Astrocyte (in vitro differentiated cells and primary cell): ENCODE measurements around the gene RRM1. TPM values are rescaled to one million over a fixed set of nuclear protein-coding genes. Genes with fewer than 3 reads are reported as not detected.
A peak's percentile ranks its signal among the peaks of the same experiment; 100 is the strongest.

Experiments used
- DNase-seq: peaks from one replicate; pipeline ENCODE4 v3.0.0-alpha.2; 2010; ENCODE audit warnings: low read depth
- FAIRE-seq: peaks from 2 replicates; lab custom pipeline; 2011; peaks lifted over from hg19 to GRCh38; lab: Jason Lieb, UNC
- H2AFZ ChIP-seq: 2 replicates; pipeline ENCODE4 v1.6.0; 2012; ENCODE audit warnings: low read depth, low read length, inconsistent platforms
- H3K27ac ChIP-seq: 2 replicates; pipeline ENCODE4 v1.5.1; 2011; ENCODE audit warnings: low read depth, low read length, inconsistent platforms
- H3K27me3 ChIP-seq: 2 replicates; pipeline ENCODE4 v1.6.0; 2011; ENCODE audit warnings: low read length, inconsistent platforms; ENCODE audit not compliant: insufficient read depth
- H3K36me3 ChIP-seq: 2 replicates; pipeline ENCODE4 v1.5.1; 2011; ENCODE audit warnings: low read length, inconsistent platforms; ENCODE audit not compliant: insufficient read depth
- H3K4me1 ChIP-seq: 2 replicates; pipeline ENCODE4 v1.5.1; 2011; ENCODE audit warnings: low read length, inconsistent platforms; ENCODE audit not compliant: insufficient read depth
- H3K4me2 ChIP-seq: 2 replicates; pipeline ENCODE4 v1.6.0; 2012; ENCODE audit warnings: low read length, inconsistent platforms
- H3K4me3 ChIP-seq: 2 replicates; pipeline ENCODE4 v1.5.1; 2011; ENCODE audit warnings: low read depth, mild to moderate bottlenecking, low read length, inconsistent platforms; ENCODE audit not compliant: insufficient read depth
- H3K79me2 ChIP-seq: 2 replicates; pipeline ENCODE4 v1.6.0; 2012; ENCODE audit warnings: mild to moderate bottlenecking, low read length, inconsistent platforms; ENCODE audit not compliant: insufficient read depth
- H3K9ac ChIP-seq: 2 replicates; pipeline ENCODE4 v1.6.0; 2012; ENCODE audit warnings: mild to moderate bottlenecking, low read length, inconsistent platforms
- H3K9me3 ChIP-seq: 2 replicates; pipeline ENCODE4 v1.5.1; 2012; ENCODE audit warnings: low read depth, mild to moderate bottlenecking, low read length, inconsistent platforms; ENCODE audit not compliant: insufficient read depth
- H4K20me1 ChIP-seq: 2 replicates; pipeline ENCODE4 v1.6.0; 2012; ENCODE audit warnings: low read length, inconsistent platforms; ENCODE audit not compliant: insufficient read depth
- H3K27ac Mint-ChIP-seq: one replicate; pipeline ENCODE4 v1.8.0; 2021; ENCODE audit warnings: mild to moderate bottlenecking, mixed read lengths; ENCODE audit not compliant: unreplicated experiment
- H3K27me3 Mint-ChIP-seq: one replicate; pipeline ENCODE4 v1.8.0; 2021; ENCODE audit warnings: low read depth, mixed read lengths; ENCODE audit not compliant: unreplicated experiment
- H3K36me3 Mint-ChIP-seq: one replicate; pipeline ENCODE4 v1.8.0; 2021; ENCODE audit warnings: low read depth, mixed read lengths; ENCODE audit not compliant: unreplicated experiment
- H3K4me1 Mint-ChIP-seq: one replicate; pipeline ENCODE4 v1.8.0; 2021; ENCODE audit warnings: low read depth, mixed read lengths; ENCODE audit not compliant: unreplicated experiment
- H3K4me3 Mint-ChIP-seq: one replicate; pipeline ENCODE4 v1.8.0; 2021; ENCODE audit warnings: mild to moderate bottlenecking, moderate library complexity, mixed read lengths; ENCODE audit not compliant: unreplicated experiment
- H3K9me3 Mint-ChIP-seq: one replicate; pipeline ENCODE4 v1.8.0; 2021; ENCODE audit warnings: mild to moderate bottlenecking, mixed read lengths; ENCODE audit not compliant: unreplicated experiment
- EZH2 ChIP-seq: IDR thresholded peaks from 2 replicates; pipeline ENCODE4 v1.6.1; 2012; ENCODE audit warnings: mild to moderate bottlenecking, low read length, inconsistent platforms; ENCODE audit not compliant: insufficient read depth
- total RNA-seq: library from RNA; stranded (reverse); gene quantifications from 2 replicates; pipeline ENCODE4 v1.2.1, GENCODE V29; 2021
- TF ChIP-seq, protein P1 (sequence below): IDR thresholded peaks from 2 replicates; pipeline ENCODE4 v1.5.1; 2011; ENCODE audit warnings: low read depth, mild to moderate bottlenecking, inconsistent platforms, low read length, moderate library complexity; ENCODE audit not compliant: insufficient read depth

RRM1 gene
- total RNA-seq, 1 donor from 2014 or later: 26.2 TPM

DNA sequence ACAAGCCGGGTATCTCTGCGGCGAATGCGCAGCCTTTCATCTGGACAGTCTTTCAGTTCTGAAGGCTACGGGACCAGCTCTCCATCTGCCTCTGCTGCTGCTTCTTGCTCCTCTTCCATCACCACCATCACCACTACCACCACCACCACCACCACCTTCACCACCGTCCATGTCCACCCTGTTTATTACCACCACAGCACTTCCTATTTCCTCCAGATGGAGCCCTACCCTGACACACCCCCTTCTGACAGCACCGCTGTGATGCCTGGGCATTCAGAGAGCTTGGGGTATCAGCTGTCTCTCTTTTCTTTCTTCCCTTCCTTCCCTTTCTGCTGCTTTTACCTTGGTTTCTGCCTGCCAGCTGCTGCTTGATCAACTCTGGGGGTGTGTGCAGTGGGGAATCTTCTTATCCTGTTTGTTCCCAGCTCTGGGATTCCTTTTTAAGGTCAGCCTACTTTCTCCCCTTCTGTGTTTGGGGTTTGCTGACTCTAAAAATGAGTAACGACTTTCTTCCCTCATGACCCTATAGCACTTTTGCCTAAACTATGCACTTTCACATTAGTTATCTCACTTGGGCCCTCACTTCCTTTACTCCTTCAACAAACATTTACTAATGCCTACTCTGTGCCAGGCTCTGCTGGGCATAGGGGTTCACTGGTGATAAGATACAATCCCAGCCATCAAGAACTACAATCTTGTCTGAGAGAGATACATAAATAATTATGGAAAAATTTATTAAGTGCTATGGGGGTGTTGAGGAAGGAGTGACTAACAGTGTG, 7.8 kb upstream of the RRM1 start:
- no peak overlapping the region for H3K27ac ChIP-seq
- Mint-ChIP-seq H3K27me3 (no peaks in the 10 kb centered on the region), H3K4me1 (peaks cover 15% of the 10 kb centered on the region), H3K4me3 (no peak overlapping the region), H3K9me3 (no peaks in the 10 kb centered on the region), H3K27ac (no peak overlapping the region), H3K36me3 (peaks cover 28% of the 10 kb centered on the region)
- no peaks in the 10 kb centered on the region for H3K36me3 ChIP-seq
- no peak overlapping the region for H3K4me2 ChIP-seq
- no peak overlapping the region for H3K4me3 ChIP-seq
- no peak overlapping the region for H3K9ac ChIP-seq
- peaks cover 8% of the 10 kb centered on the region for H3K4me1 ChIP-seq
- H4K20me1 ChIP-seq: no peaks in the 10 kb centered on the region
- H3K9me3 ChIP-seq: no peaks in the 10 kb centered on the region
- FAIRE-seq (no peak), DNase-seq (no peak)
- TF ChIP-seq, protein P1, sequence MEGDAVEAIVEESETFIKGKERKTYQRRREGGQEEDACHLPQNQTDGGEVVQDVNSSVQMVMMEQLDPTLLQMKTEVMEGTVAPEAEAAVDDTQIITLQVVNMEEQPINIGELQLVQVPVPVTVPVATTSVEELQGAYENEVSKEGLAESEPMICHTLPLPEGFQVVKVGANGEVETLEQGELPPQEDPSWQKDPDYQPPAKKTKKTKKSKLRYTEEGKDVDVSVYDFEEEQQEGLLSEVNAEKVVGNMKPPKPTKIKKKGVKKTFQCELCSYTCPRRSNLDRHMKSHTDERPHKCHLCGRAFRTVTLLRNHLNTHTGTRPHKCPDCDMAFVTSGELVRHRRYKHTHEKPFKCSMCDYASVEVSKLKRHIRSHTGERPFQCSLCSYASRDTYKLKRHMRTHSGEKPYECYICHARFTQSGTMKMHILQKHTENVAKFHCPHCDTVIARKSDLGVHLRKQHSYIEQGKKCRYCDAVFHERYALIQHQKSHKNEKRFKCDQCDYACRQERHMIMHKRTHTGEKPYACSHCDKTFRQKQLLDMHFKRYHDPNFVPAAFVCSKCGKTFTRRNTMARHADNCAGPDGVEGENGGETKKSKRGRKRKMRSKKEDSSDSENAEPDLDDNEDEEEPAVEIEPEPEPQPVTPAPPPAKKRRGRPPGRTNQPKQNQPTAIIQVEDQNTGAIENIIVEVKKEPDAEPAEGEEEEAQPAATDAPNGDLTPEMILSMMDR: no peak
- TF ChIP-seq EZH2: no peak
- no peaks in the 10 kb centered on the region for H3K79me2 ChIP-seq
- H3K27me3 ChIP-seq: no peaks in the 10 kb centered on the region
- no peak overlapping the region for H2AFZ ChIP-seq

- H3K9ac ChIP-seq: no peak overlapping the region
- Mint-ChIP-seq H3K27me3 (no peaks in the 10 kb centered on the region), H3K4me1 (peaks cover 10% of the 10 kb centered on the region), H3K9me3 (no peaks in the 10 kb centered on the region), H3K27ac (no peak overlapping the region), H3K36me3 (peaks cover 33% of the 10 kb centered on the region), H3K4me3 (no peak overlapping the region)
- H4K20me1 ChIP-seq: no peaks in the 10 kb centered on the region
- peak; percentile 39 for DNase-seq
- H3K9me3 ChIP-seq: no peaks in the 10 kb centered on the region
- peak overlapping the region; percentile 15 for H3K4me2 ChIP-seq
- no peak overlapping the region for H2AFZ ChIP-seq
- H3K36me3 ChIP-seq: no peaks in the 10 kb centered on the region
- H3K79me2 ChIP-seq: no peaks in the 10 kb centered on the region
- peaks cover 8% of the 10 kb centered on the region for H3K4me1 ChIP-seq
- no peaks in the 10 kb centered on the region for H3K27me3 ChIP-seq
- H3K4me3 ChIP-seq: no peak overlapping the region
- TF ChIP-seq, protein P1: peak; percentile 38
- no peak for TF ChIP-seq EZH2
- no peak for FAIRE-seq
- no peak overlapping the region for H3K27ac ChIP-seq
These were observed 7.0 kb upstream of the RRM1 start for GRCh38 chr11:4087551-4087950.

GRCh38 chr11:4090258-4090657, 4.3 kb upstream of the RRM1 start:
- TF ChIP-seq, protein P1: no peak
- TF ChIP-seq EZH2: no peak
- Histone ChIP-seq H2AFZ (no peak overlapping the region), H3K4me2 (no peak overlapping the region), H3K79me2 (peaks cover 8% of the 10 kb centered on the region), H4K20me1 (no peaks in the 10 kb centered on the region), H3K9ac (no peak overlapping the region), H3K27me3 (no peaks in the 10 kb centered on the region), H3K9me3 (no peaks in the 10 kb centered on the region), H3K4me3 (no peak overlapping the region), H3K4me1 (peaks cover 8% of the 10 kb centered on the region), H3K27ac (no peak overlapping the region), H3K36me3 (no peaks in the 10 kb centered on the region)
- FAIRE-seq (no peak), DNase-seq (no peak)
- Mint-ChIP-seq H3K27ac (peak overlapping the region; percentile 8), H3K9me3 (no peaks in the 10 kb centered on the region), H3K4me3 (no peak overlapping the region), H3K4me1 (peaks cover 10% of the 10 kb centered on the region), H3K27me3 (no peaks in the 10 kb centered on the region), H3K36me3 (peaks cover 20% of the 10 kb centered on the region)
